Fibroblast of lung (primary cell): Measurements from ENCODE around the gene EMB. TPM values are rescaled to one million over a fixed set of nuclear protein-coding genes. Genes with fewer than 3 reads are reported as not detected.
"Not testable (repeated sequence)": the region's sequence is repeated elsewhere in the genome, so short reads cannot be mapped to it uniquely, and the experiment has no call there.

ENCODE experiments used
- DNase-seq, 2 donors: peaks; one replicate each; pipeline versions ENCODE4 v3.0.0 to v3.0.0-alpha.2; 2010; ENCODE audit warnings: low read depth in 2 of 2
- H2AFZ ChIP-seq: 2 replicates; pipeline ENCODE4 v1.5.1; 2012; ENCODE audit warnings: low read length, control low read depth, inconsistent platforms
- H3K27ac ChIP-seq: 2 replicates; pipeline ENCODE4 v1.5.1; 2011; ENCODE audit warnings: low read length, control low read depth; ENCODE audit not compliant: insufficient read depth
- H3K27me3 ChIP-seq: 2 replicates; pipeline ENCODE4 v1.5.1; 2011; ENCODE audit warnings: mild to moderate bottlenecking, low read length; ENCODE audit not compliant: control insufficient read depth, insufficient read depth
- H3K36me3 ChIP-seq: 2 replicates; pipeline ENCODE4 v1.5.1; 2011; ENCODE audit warnings: low read length; ENCODE audit not compliant: control insufficient read depth, insufficient read depth
- H3K4me1 ChIP-seq: 2 replicates; pipeline ENCODE4 v1.5.1; 2011; ENCODE audit warnings: low read length; ENCODE audit not compliant: control insufficient read depth, insufficient read depth; ENCODE audit errors: extremely low read depth
- H3K4me2 ChIP-seq: 2 replicates; pipeline ENCODE4 v1.5.1; 2011; ENCODE audit warnings: low read length, control low read depth; ENCODE audit not compliant: insufficient read depth; ENCODE audit errors: extremely low read depth
- H3K4me3 ChIP-seq, 4 experiments: fragments of 200-600 bp in 1 of 4; sonication (generic) in 1 of 4; replicated peaks in 1 of 4; 2 replicates each; pipeline ENCODE4 v1.5.1; 2011 to 2016; ENCODE audit warnings: low read length in 4 of 4, low read depth in 3 of 4, mild to moderate bottlenecking in 3 of 4, control low read depth in 2 of 4, inconsistent platforms in 1 of 4, mixed read lengths in 1 of 4; ENCODE audit not compliant: insufficient read depth in 1 of 4; ENCODE audit errors: control extremely low read depth in 1 of 4
- H3K79me2 ChIP-seq: 2 replicates; pipeline ENCODE4 v1.5.1; 2012; ENCODE audit warnings: mild to moderate bottlenecking, low read length, inconsistent platforms; ENCODE audit not compliant: control insufficient read depth, insufficient read depth
- H3K9ac ChIP-seq: 2 replicates; pipeline ENCODE4 v1.5.1; 2011; ENCODE audit warnings: mild to moderate bottlenecking, low read length, control low read depth; ENCODE audit not compliant: insufficient read depth
- H3K9me3 ChIP-seq: 2 replicates; pipeline ENCODE4 v1.5.1; 2012; ENCODE audit warnings: low read depth, low read length; ENCODE audit not compliant: control insufficient read depth, insufficient read depth
- H4K20me1 ChIP-seq: 2 replicates; pipeline ENCODE4 v1.5.1; 2011; ENCODE audit warnings: low read length; ENCODE audit not compliant: control insufficient read depth, insufficient read depth; ENCODE audit errors: extremely low read depth
- EZH2 ChIP-seq: IDR thresholded peaks from 2 replicates; pipeline ENCODE4 v1.5.1; 2012; ENCODE audit warnings: low read length, control low read depth, mild to moderate bottlenecking; ENCODE audit errors: missing control alignments
- polyA minus RNA-seq: library from RNA; depleted of rRNA, polyadenylated mRNA; stranded (reverse); fragments of >200 nt; gene quantifications from 2 replicates; pipeline ENCODE4 v1.2.3, GENCODE V29; 2011; ENCODE audit warnings: low replicate concordance
- polyA plus RNA-seq, 2 donors: library from polyadenylated mRNA; depleted of rRNA in 1 of 2; stranded (reverse) in 1 of 2; unstranded in 1 of 2; fragments of >200 nt; gene quantifications; 2 replicates each; pipeline ENCODE4 v1.2.1, GENCODE V29; 2011 to 2012; ENCODE audit warnings: missing spikeins in 1 of 2
- total RNA-seq: library from RNA; depleted of rRNA; stranded (reverse); fragments of >200 nt; gene quantifications from 2 replicates; pipeline ENCODE4 v1.2.1, GENCODE V29; 2014
- TF ChIP-seq, protein P1 (sequence below), 2 donors: IDR thresholded peaks in 1 of 2; conservative IDR thresholded peaks in 1 of 2; 1 replicate in 1 of 2; 2 replicates in 1 of 2; pipeline ENCODE4 v1.5.1; 2011 to 2012; ENCODE audit warnings: low read length in 2 of 2, control low read depth in 1 of 2, inconsistent platforms in 1 of 2, low read depth in 1 of 2, mild to moderate bottlenecking in 1 of 2

The EMB gene, protein sequence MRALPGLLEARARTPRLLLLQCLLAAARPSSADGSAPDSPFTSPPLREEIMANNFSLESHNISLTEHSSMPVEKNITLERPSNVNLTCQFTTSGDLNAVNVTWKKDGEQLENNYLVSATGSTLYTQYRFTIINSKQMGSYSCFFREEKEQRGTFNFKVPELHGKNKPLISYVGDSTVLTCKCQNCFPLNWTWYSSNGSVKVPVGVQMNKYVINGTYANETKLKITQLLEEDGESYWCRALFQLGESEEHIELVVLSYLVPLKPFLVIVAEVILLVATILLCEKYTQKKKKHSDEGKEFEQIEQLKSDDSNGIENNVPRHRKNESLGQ
- total RNA-seq (2.6 and 11.6 TPM in 2 replicates), polyA plus RNA-seq (5.5 and 9.5 TPM in 2 replicates), polyA minus RNA-seq (0.31 and 0.59 TPM in 2 replicates)
- 2.9 and 5.4 TPM in 2 replicates for polyA plus RNA-seq (2012)

DNA sequence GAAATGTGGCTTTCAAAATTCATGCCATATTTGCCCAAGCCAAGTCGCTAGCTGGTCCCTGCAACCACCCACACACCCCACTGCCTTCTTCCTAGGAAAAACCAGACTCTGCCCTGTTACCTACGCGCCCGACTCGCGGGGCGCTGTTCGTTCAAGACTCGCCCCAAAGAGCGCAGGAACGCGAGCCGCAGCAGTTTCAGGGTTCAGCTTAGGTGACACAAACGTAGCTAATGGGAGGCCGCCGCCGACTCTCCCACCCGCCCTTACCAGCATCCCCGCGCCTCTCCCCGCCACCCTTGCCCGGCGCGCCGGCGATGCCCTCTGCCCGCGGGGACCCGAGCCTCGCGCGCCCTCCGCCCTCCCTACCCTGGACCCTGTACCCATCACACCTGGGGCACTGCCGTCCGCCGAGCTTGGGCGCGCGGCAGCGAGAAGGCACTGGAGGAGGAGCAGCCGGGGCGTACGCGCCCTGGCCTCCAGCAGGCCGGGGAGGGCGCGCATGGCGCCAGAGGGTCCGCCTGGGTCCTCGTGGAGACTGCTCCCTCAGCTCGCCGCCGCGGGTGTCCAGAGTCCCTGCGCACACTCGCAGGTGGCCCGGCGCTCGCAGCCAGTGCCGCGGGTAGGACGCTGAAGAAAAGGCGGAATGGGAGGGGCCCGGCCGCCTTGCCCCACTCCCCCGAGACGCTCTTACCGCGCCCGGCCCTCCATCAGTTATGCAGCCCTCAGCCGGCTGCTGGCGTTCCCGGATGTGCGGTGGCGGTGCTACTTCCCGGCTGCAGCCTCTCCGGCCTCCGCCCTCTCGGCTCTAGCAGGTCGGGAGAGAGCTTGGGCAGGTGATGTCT, at the start of gene EMB:
Gene EMB (minus strand): TSS at position 638 of the 842 bp plus-strand sequence. CDS start 137 bp downstream, at position 501.
- Histone ChIP-seq H3K4me3 (peak within 1 kb of the TSS in 3 of 4 experiments; percentile 21 to 64 (median 41)), H3K27me3 (no peaks in the 10 kb centered on the region), H3K27ac (no peak within 1 kb of the TSS), H3K9me3 (no peaks in the 10 kb centered on the region), H3K4me2 (peak within 1 kb of the TSS; percentile 44), H2AFZ (peak within 1 kb of the TSS; percentile 60), H3K4me1 (no peaks in the 10 kb centered on the region), H4K20me1 (no peaks in the 10 kb centered on the region), H3K79me2 (no peaks in the 10 kb centered on the region), H3K9ac (no peak within 1 kb of the TSS), H3K36me3 (no peaks in the 10 kb centered on the region)
- TF ChIP-seq, protein P1, sequence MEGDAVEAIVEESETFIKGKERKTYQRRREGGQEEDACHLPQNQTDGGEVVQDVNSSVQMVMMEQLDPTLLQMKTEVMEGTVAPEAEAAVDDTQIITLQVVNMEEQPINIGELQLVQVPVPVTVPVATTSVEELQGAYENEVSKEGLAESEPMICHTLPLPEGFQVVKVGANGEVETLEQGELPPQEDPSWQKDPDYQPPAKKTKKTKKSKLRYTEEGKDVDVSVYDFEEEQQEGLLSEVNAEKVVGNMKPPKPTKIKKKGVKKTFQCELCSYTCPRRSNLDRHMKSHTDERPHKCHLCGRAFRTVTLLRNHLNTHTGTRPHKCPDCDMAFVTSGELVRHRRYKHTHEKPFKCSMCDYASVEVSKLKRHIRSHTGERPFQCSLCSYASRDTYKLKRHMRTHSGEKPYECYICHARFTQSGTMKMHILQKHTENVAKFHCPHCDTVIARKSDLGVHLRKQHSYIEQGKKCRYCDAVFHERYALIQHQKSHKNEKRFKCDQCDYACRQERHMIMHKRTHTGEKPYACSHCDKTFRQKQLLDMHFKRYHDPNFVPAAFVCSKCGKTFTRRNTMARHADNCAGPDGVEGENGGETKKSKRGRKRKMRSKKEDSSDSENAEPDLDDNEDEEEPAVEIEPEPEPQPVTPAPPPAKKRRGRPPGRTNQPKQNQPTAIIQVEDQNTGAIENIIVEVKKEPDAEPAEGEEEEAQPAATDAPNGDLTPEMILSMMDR (conservative IDR thresholded peaks at IDR 0.05 in 1 of 2, IDR thresholded peaks at IDR 0.05 in 1 of 2; ENCODE audit: low read depth in 1 of 2, low read length in 2 of 2) = no peak
- no peak for TF ChIP-seq EZH2
- DNase-seq = peak; percentile 1 to 40

DNA sequence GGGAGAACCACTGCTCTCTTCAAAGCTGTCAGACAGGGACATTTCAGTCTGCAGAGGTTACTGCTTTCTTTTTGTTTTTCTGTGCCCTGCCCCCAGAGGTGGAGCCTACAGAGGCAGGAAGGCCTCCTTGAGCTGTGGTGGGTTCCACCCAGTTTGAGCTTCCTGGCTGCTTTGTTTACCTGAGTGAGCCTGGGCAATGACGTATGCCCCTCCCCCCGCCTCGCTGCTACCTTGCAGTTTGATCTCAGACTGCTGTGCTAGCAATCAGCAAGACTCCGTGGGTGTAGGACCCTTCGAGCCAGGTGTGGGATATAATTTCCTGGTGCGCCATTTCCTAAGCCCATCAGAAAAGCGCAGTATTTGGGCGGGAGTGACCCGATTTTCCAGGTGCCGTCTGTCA, 48.4 kb upstream of the EMB start:
- DNase-seq, H2AFZ ChIP-seq, H3K4me2 ChIP-seq, H3K9me3 ChIP-seq, H4K20me1 ChIP-seq, H3K27me3 ChIP-seq, H3K27ac ChIP-seq, H3K4me1 ChIP-seq, H3K9ac ChIP-seq, H3K36me3 ChIP-seq, H3K79me2 ChIP-seq, H3K4me3 ChIP-seq: not testable (repeated sequence)

DNA sequence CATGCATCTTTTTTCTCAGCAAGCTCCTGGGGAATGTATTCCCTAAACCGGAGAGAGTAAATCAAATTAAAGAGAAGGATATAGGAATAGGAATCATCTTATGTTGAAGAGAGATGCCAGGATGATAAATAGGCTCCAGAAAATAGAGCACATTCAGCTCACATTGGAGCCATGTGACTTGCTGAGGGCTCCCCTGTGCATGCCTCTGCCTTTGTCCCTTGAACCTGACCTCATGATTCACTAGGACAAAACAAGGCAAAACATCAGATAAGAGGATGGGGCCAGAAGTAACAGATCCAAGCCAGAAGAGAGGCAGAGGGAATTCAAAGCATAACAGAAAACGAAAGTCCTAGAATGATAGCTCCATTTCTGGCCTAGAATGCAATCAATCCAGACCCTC, 37.7 kb upstream of the EMB start:
- not testable (repeated sequence) for H3K27ac ChIP-seq, DNase-seq, H3K9ac ChIP-seq, H3K4me1 ChIP-seq, H3K79me2 ChIP-seq, H3K27me3 ChIP-seq, H3K9me3 ChIP-seq, H3K36me3 ChIP-seq, H4K20me1 ChIP-seq, H2AFZ ChIP-seq, H3K4me3 ChIP-seq, H3K4me2 ChIP-seq
